Tongue (tissue), 2 donors: ENCODE results near the gene KCTD14. TPM values are rescaled to one million over a fixed set of nuclear protein-coding genes. Genes with fewer than 3 reads are reported as not detected.
"Not testable (repeated sequence)": the region's sequence is repeated elsewhere in the genome, so short reads cannot be mapped to it uniquely, and the experiment has no call there.

ENCODE experiments used
- DNase-seq: peaks from one replicate; pipeline ENCODE4 v3.0.0-alpha.2; 2015
- total RNA-seq: library from RNA; depleted of rRNA; stranded (reverse); fragments of >200 nt; gene quantifications from one replicate; pipeline ENCODE4 v1.2.3, GENCODE V29; 2014

Gene KCTD14
- total RNA-seq, 1 donor from 2014 or later = 2.9 TPM

- DNase-seq = no peak
These were observed 23.4 kb upstream of the KCTD14 start for GRCh38 chr11:78046486-78046854.

GRCh38 chr11:78045851-78046485, 22.9 kb upstream of the KCTD14 start:
- peak; percentile 92 for DNase-seq

DNA sequence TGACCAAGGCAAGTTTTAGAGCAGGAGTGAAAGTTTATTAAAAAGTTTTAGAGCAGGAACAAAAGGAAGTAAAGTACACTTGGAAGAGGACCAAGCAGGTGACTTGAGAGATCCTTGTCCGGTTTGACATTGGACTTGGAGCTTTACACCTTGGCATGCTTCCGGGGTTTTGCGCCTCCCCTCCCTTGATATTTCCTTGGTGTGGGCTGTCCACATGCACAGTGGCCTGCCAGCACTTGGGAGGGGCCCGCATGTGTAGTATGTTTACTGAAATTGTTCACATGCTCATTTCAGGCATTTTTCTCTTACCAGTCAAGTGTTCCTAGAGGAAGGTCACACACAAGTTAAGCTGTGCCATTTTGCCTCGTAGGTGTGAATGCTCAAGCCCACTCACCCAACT, 21.6 kb upstream of the KCTD14 start:
- no peak for DNase-seq

DNA sequence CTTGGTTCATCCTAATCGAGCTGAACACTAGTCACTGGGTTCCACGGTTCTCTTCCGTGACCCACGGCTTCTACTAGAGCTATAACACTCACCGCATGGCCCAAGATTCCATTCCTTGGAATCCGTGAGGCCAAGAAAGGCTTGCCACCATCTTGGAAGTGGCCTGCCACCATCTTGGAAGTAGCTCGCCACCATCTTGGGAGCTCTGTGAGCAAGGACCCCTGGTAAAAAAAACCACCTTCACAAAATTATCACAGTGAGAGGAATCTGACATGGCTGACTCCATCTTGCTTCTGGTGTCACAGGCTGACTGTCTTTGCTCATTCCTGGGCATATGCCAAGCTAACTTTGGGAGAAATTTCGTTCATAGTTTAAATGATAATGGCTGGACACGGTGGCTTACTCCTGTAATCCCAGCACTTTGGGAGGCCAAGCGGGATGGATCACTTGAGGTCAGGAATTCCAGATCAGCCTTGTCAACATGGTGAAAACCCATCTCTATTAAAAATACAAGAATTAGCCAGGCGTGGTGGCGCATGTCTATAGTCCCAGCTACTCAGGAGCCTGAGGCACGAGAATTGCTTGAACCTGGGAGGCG, 18.9 kb upstream of the KCTD14 start:
- peak; percentile 76 for DNase-seq

DNA sequence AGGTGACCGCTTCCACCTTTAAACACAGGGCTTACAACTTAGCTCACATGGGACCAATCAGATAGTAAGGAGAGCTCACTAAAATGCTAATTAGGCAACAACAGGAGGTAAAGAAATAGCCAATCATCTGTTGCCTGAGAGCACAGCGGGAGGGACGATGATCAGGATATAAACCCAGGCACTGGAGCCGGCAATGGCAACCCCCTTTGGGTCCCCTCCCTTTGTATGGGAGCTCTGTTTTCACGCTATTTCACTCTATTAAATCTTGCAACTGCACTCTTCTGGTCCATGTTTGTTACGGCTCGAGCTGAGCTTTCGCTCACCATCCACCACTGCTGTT, 18.3 kb upstream of the KCTD14 start:
- not testable (repeated sequence) for DNase-seq

DNA sequence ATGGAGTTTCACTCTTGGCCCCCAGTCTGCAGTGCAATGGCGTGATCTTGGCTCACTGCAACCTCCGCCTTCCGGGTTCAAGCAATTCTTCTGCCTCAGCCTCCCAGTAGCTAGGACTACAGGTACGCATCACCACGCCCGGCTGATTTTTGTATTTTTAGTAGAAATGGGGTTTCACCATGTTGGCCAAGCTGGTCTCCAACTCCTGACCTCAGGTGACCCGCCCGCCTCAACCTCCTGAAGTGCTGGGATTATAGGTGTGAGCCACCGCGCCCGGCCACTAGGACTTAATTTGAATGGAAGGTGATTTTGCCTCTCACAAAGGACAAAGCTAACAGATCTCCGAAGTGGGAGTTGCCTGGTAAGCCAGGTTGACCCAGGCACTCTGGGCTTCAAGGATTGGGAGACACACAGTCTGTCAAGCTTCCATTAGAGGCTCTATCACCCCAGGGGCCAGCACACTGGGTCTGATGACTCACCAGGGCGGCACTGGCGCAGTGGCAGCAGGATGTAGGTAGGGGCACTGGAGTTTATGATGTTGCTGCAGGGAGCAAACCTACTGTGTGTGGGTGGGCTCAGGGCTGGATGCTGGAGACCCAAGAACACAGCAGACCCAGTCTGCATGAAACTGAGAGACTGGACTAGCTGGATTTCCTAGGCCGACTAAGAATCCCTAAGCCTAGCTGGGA, 17.8 kb upstream of the KCTD14 start:
- no peak for DNase-seq

DNA sequence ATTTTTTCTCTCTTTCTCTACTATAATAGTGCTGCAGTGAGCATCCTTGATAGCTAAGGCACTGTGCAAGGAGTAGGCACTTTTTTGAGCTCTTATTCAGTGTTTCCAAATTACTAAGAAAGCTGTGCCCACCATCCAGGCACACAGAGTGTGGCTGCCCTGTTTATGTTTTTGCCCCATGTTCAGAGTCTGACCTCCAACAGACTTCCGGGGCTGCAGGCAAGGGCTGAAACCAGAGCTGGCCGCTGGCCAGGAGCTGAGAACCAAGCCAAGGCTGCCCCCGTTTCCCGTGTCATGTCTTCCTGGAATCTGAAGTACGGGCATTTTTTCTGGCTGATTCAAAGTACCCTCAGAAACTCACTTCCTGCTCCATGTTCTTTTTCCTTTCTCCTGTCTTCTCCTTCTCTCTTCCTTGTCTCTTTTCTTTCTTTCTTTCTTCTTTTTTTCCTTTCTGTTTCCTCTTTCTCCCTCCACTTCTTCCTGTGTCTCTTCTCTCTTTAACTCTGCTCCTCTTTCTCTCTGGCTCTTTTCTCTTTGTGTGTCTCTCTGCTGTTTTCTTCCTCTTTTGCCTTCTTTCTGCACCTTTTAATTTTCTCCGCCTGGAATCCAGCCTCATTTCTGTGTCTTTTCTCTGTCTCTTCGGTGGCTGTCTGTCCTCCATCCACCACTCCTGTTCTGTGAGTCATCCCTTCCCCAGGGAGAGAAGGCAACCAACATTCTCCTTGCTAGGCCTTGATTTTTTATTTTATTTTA, 17.0 kb upstream of the KCTD14 start:
- peak; percentile 80 for DNase-seq

DNA sequence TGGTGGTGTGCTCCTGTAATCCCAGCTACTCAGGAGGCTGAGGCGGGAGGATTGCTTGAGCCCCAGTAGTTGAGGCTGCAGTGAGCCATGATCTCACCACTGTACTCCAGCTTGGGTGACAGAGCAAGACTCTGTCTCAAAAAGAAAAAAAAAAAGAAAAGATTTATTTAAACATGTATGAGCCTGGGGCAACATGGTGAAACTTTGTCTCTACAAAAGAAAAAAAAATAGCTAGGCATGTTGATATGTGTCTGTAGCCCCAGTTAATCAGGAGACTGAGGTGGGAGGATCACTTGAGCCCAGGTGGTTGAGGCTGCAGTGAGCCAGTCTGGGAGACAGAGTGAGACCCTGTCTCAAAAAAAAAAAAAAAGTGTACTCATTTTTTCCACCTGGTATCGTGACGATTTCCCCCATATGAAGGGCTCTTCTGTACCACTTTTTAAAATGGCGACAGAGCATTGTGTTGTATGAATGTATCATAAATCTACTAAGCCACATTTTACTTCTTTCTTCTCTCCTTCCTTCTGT, 16.4 kb upstream of the KCTD14 start:
- no peak for DNase-seq

GRCh38 chr11:78038697-78039313, 15.7 kb upstream of the KCTD14 start:
- DNase-seq = no peak

GRCh38 chr11:78037825-78038620, 14.9 kb upstream of the KCTD14 start:
- DNase-seq = no peak

DNA sequence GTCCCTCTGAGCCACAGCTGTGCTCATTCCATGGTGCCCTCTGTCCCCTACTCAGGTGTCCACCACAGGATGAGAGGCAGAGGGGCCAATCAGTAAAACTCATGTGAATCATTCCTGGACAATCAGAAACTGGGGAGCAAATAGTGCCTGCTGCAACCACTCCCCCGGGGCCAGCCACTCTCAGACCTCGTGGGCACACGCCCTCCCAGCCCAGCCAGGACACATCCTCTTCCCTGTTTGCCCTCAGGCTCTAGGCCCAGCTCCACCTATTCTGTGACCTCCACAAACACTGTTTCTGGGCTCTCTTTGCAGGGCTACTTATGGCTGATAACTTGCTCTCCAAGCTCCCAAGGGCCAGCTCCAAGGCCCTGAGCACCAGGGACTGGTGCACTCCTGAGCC, 14.0 kb upstream of the KCTD14 start:
- DNase-seq = no peak

DNA sequence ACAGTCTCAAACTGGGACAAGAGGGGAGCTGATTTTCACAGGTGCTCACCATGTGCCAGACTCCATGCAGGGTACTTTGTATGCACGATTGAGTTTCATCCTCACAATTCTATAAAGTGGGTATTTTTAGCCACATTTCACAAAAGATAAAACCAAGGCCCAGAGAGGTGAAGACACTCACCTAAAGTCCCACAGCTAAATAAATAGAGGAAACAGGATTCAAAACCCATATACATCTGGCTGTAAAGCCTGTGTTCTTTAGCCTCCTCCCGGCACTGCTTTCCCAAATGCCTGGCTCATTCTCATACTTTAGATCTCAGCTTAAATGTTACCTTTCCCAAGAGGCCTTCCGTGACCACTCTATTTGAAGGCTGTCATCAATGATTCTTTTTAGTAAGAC, 13.2 kb upstream of the KCTD14 start:
- no peak for DNase-seq

DNA sequence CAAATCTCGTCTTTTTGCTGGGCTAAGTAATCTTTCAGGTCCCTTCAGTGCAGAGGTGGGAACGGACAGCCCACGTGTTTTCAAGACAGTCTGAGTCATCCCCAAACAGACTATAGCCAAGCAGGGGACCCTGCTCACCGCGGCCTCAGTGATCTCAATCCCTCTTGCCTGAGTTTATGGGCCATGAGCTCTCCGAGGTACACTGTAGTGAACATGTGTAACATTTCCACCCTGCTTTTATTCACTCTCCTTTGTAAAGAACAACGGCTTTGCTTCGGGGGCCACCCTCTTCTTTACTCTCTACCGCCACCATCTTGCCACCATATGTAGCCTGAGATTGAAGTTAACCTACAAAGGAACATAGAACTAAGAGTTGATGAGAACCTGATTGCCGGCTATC, 11.5 kb upstream of the KCTD14 start:
- DNase-seq = no peak

DNA sequence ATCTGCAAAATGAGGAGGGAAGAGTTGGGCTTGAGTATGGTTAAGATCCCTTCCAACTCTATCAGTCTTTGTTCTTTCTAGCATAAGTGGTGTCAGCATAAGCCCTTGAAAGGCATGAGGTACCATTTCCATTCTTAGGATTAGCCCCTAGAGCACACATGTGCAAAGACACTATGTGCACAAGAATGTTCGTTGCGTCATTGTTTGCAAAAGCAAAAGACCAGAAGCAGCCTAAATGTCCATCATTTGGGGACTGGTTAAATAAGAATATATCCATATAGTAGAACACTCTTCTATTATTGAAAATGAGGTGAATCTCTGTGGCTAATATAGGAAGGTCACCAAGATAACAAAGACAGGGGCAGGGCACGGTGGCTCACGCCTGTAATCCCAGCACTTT, 10.0 kb upstream of the KCTD14 start:
- DNase-seq = no peak

GRCh38 chr11:78032090-78032489, 9.0 kb upstream of the KCTD14 start:
- DNase-seq = no peak

GRCh38 chr11:78031629-78032028, 8.6 kb upstream of the KCTD14 start:
- no peak for DNase-seq

DNA sequence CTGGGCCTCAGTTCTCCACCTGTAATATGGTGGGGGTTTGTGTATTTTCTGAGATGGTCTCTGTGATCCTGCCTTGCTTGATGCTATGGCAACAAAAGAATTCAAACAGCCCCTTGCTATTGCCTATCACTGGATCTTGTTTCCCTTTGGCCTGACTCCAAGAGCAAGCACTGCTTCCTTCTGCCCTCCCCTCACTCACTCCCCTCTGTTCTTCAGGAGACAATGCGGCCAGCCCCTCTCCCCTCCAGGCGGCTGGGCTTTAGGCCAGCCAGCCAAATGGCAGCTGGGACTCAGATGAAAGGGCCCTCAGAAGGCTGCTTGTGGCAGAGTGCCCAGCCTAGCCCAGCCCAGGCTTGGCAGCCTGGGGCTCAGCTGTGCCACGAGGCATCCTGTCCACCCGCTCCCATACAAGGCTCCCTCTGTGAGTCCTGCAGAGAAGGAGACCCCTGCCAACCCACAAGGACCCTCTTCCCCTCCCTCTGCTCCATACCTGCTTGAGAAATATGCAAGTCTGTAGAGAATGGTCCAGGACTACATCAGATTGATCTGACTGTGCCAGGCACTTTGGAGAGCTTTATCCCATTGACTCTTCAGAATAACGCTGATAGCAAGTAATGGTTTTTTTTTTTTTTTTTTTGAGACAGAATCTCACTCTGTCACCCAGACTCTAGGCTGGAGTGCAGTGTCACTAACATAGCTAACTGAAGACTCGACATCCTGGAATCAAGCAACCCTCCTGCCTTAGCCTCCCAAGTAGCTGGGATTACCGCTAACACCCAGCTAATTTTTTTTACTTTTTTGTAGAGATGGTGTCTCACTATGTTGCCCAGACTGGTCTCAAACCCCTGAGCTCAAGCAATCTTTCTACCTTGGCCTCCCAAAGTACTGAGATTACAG, 7.6 kb upstream of the KCTD14 start:
- peak; percentile 98 for DNase-seq

- DNase-seq = not testable (repeated sequence)
These were observed 5.3 kb upstream of the KCTD14 start for GRCh38 chr11:78028423-78028822.

GRCh38 chr11:78027759-78028158, 4.7 kb upstream of the KCTD14 start:
- DNase-seq = no peak

GRCh38 chr11:78025378-78025777, 2.3 kb upstream of the KCTD14 start:
- no peak for DNase-seq

DNA sequence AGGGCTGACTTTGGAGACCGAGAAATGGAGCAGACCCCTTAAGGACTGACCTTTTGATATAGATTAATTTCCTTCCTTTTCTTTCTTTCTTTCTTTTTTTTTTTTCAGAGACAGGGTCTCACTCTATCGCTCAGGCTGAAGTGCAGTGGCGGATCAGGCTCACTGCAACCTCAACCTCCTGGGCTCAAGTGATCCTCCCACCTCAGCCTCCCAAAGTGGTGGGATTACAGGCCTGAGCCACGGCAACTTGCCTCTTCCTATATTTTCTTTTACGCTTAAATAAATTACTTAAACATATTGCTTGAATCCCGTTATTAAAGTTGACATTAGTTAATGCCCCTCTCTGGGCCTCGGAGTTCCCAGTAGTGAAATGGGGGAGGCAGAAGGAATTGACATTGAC, 350 bp upstream of the KCTD14 start:
- DNase-seq = no peak
